HG03108 (cell line): ENCODE results near the gene POU2F2.

Experiments used
- ATAC-seq: cut with Tn5 transposase; IDR thresholded peaks from one replicate; pipeline ENCODE4 v1.9.1; 2021; ENCODE audit warnings: moderate library complexity; ENCODE audit not compliant: unreplicated experiment

The POU2F2 gene

GRCh38 chr19:42129399-42130253 lies 2.6 kb downstream of the POU2F2 start:
- peak; percentile 48 for ATAC-seq

GRCh38 chr19:42126574-42126973 lies 5.7 kb downstream of the POU2F2 start:
- ATAC-seq: no peak

GRCh38 chr19:42125536-42125935 lies 6.7 kb downstream of the POU2F2 start:
- no peak for ATAC-seq

- ATAC-seq: no peak
These were observed 7.8 kb downstream of the POU2F2 start for GRCh38 chr19:42124386-42124901.

GRCh38 chr19:42123765-42124164 lies 8.5 kb downstream of the POU2F2 start:
- no peak for ATAC-seq

GRCh38 chr19:42122691-42123607 lies 9.3 kb downstream of the POU2F2 start:
- no peak for ATAC-seq

- no peak for ATAC-seq
These were observed 10.6 kb downstream of the POU2F2 start for GRCh38 chr19:42121656-42122069.

GRCh38 chr19:42121036-42121621 lies 11.1 kb downstream of the POU2F2 start:
- no peak for ATAC-seq

GRCh38 chr19:42120276-42120980 lies 11.8 kb downstream of the POU2F2 start:
- ATAC-seq: no peak

- no peak for ATAC-seq
These were observed 15.2 kb downstream of the POU2F2 start for GRCh38 chr19:42117076-42117475.

GRCh38 chr19:42116308-42117075 lies 15.8 kb downstream of the POU2F2 start:
- no peak for ATAC-seq

GRCh38 chr19:42115705-42116104 lies 16.5 kb downstream of the POU2F2 start:
- ATAC-seq: no peak

- no peak for ATAC-seq
These were observed 17.0 kb downstream of the POU2F2 start for GRCh38 chr19:42115219-42115618.

- ATAC-seq: no peak
These were observed 17.8 kb downstream of the POU2F2 start for GRCh38 chr19:42114412-42114811.

GRCh38 chr19:42113641-42114348 lies 18.5 kb downstream of the POU2F2 start:
- no peak for ATAC-seq

GRCh38 chr19:42111811-42112210 lies 20.4 kb downstream of the POU2F2 start:
- ATAC-seq: no peak

- no peak for ATAC-seq
These were observed 20.9 kb downstream of the POU2F2 start for GRCh38 chr19:42111384-42111783.

- no peak for ATAC-seq
These were observed 21.6 kb downstream of the POU2F2 start for GRCh38 chr19:42110658-42111057.

GRCh38 chr19:42109896-42110295 lies 22.4 kb downstream of the POU2F2 start:
- ATAC-seq: no peak
